Measurements from ENCODE around the gene DCAF12L2.
"Not testable (repeated sequence)": the region's sequence is repeated elsewhere in the genome, so short reads cannot be mapped to it uniquely, and the experiment has no call there.

The DCAF12L2 gene

GRCh38 chrX:126165721-126166461 lies at the start of gene DCAF12L2:
Gene DCAF12L2, minus strand, starts transcription at chrX:126166289. Its CDS starts 365 bp downstream, at chrX:126165924.
- peaks cover 10% of the 10 kb centered on the region for H3K27me3 Mint-ChIP-seq
- no peaks in the 10 kb centered on the region for H3K36me3 Mint-ChIP-seq (ENCODE audit: low read depth)
- no peaks in the 10 kb centered on the region for H3K4me1 Mint-ChIP-seq (ENCODE audit: low read depth)
- no peak within 1 kb of the TSS for H3K4me3 Mint-ChIP-seq
- H3K9me3 Mint-ChIP-seq, result no peaks in the 10 kb centered on the region
- H3K27ac Mint-ChIP-seq, result no peak within 1 kb of the TSS

- H3K4me3 Mint-ChIP-seq; H3K4me1 Mint-ChIP-seq (ENCODE audit: low read depth); H3K9me3 Mint-ChIP-seq; H3K27me3 Mint-ChIP-seq; H3K27ac Mint-ChIP-seq; H3K36me3 Mint-ChIP-seq (ENCODE audit: low read depth): not testable (repeated sequence)
These were observed 24.8 kb upstream of the DCAF12L2 start for GRCh38 chrX:126190888-126191287.

- no peaks in the 10 kb centered on the region for H3K27me3 Mint-ChIP-seq
- H3K9me3 Mint-ChIP-seq, result no peaks in the 10 kb centered on the region
- no peak overlapping the region for H3K4me3 Mint-ChIP-seq
- no peak overlapping the region for H3K27ac Mint-ChIP-seq
- H3K36me3 Mint-ChIP-seq (ENCODE audit: low read depth), result no peaks in the 10 kb centered on the region
- H3K4me1 Mint-ChIP-seq (ENCODE audit: low read depth), result no peaks in the 10 kb centered on the region
These were observed 11.2 kb upstream of the DCAF12L2 start for GRCh38 chrX:126177133-126177840.

- H3K27ac Mint-ChIP-seq, result no peak overlapping the region
- H3K27me3 Mint-ChIP-seq, result peaks cover 4% of the 10 kb centered on the region
- H3K9me3 Mint-ChIP-seq, result no peaks in the 10 kb centered on the region
- no peak overlapping the region for H3K4me3 Mint-ChIP-seq
- no peaks in the 10 kb centered on the region for H3K4me1 Mint-ChIP-seq (ENCODE audit: low read depth)
- H3K36me3 Mint-ChIP-seq (ENCODE audit: low read depth), result no peaks in the 10 kb centered on the region
These were observed 4.6 kb upstream of the DCAF12L2 start for GRCh38 chrX:126170720-126171119.

GRCh38 chrX:126167560-126167959 lies 1.5 kb upstream of the DCAF12L2 start:
- Mint-ChIP-seq H3K4me1 (ENCODE audit: low read depth) (no peaks in the 10 kb centered on the region), H3K27me3 (peaks cover 10% of the 10 kb centered on the region), H3K4me3 (no peak overlapping the region), H3K9me3 (no peaks in the 10 kb centered on the region), H3K27ac (no peak overlapping the region), H3K36me3 (ENCODE audit: low read depth) (no peaks in the 10 kb centered on the region)

GRCh38 chrX:126165401-126165720 lies 728 bp downstream of the DCAF12L2 start:
- H3K4me3 Mint-ChIP-seq, result no peak overlapping the region

GRCh38 chrX:126164689-126165400 lies 1.2 kb downstream of the DCAF12L2 start:
- H3K4me3 Mint-ChIP-seq, result no peak overlapping the region
- no peak overlapping the region for H3K27ac Mint-ChIP-seq
- peaks cover 10% of the 10 kb centered on the region for H3K27me3 Mint-ChIP-seq
- H3K4me1 Mint-ChIP-seq (ENCODE audit: low read depth), result no peaks in the 10 kb centered on the region
- H3K36me3 Mint-ChIP-seq (ENCODE audit: low read depth), result no peaks in the 10 kb centered on the region
- no peaks in the 10 kb centered on the region for H3K9me3 Mint-ChIP-seq

More at GRCh38 chrX:126165401-126165720, 728 bp downstream of the DCAF12L2 start:
- H3K27ac Mint-ChIP-seq, result no peak overlapping the region
- no peaks in the 10 kb centered on the region for H3K36me3 Mint-ChIP-seq (ENCODE audit: low read depth)
- no peaks in the 10 kb centered on the region for H3K4me1 Mint-ChIP-seq (ENCODE audit: low read depth)
- no peaks in the 10 kb centered on the region for H3K9me3 Mint-ChIP-seq
- H3K27me3 Mint-ChIP-seq, result peaks cover 10% of the 10 kb centered on the region

GRCh38 chrX:126164226-126164625 lies 1.9 kb downstream of the DCAF12L2 start:
- no peaks in the 10 kb centered on the region for H3K9me3 Mint-ChIP-seq
- H3K4me1 Mint-ChIP-seq (ENCODE audit: low read depth), result no peaks in the 10 kb centered on the region
- H3K4me3 Mint-ChIP-seq, result no peak overlapping the region
- H3K27ac Mint-ChIP-seq, result no peak overlapping the region
- H3K27me3 Mint-ChIP-seq, result peaks cover 10% of the 10 kb centered on the region
- no peaks in the 10 kb centered on the region for H3K36me3 Mint-ChIP-seq (ENCODE audit: low read depth)

GRCh38 chrX:126141014-126141413 lies 25.1 kb downstream of the DCAF12L2 start:
- Mint-ChIP-seq H3K4me3 (no peak overlapping the region), H3K36me3 (ENCODE audit: low read depth) (no peaks in the 10 kb centered on the region), H3K27ac (no peak overlapping the region), H3K27me3 (no peaks in the 10 kb centered on the region), H3K4me1 (ENCODE audit: low read depth) (no peaks in the 10 kb centered on the region), H3K9me3 (no peaks in the 10 kb centered on the region)

GRCh38 chrX:126137899-126138298 lies 28.2 kb downstream of the DCAF12L2 start:
- H3K4me1 Mint-ChIP-seq (ENCODE audit: low read depth), result no peaks in the 10 kb centered on the region
- no peak overlapping the region for H3K27ac Mint-ChIP-seq
- H3K27me3 Mint-ChIP-seq, result no peaks in the 10 kb centered on the region
- no peaks in the 10 kb centered on the region for H3K36me3 Mint-ChIP-seq (ENCODE audit: low read depth)
- no peak overlapping the region for H3K4me3 Mint-ChIP-seq
- H3K9me3 Mint-ChIP-seq, result peaks cover 3% of the 10 kb centered on the region

- H3K36me3 Mint-ChIP-seq (ENCODE audit: low read depth), result no peaks in the 10 kb centered on the region
- H3K4me1 Mint-ChIP-seq (ENCODE audit: low read depth), result no peaks in the 10 kb centered on the region
- no peak overlapping the region for H3K4me3 Mint-ChIP-seq
- H3K27me3 Mint-ChIP-seq, result no peaks in the 10 kb centered on the region
- H3K9me3 Mint-ChIP-seq, result no peaks in the 10 kb centered on the region
- H3K27ac Mint-ChIP-seq, result no peak overlapping the region
These were observed 41.4 kb downstream of the DCAF12L2 start for GRCh38 chrX:126124721-126125120.

Measured in stimulated activated naive CD8-positive, alpha-beta T cell treated with anti-CD3 and anti-CD28 coated beads, Interleukin-15, Interleukin-2, amounts not matched to agents 100 ng/mL and 50 ng/mL, for 24 hours (primary cell).